Esophagus muscularis mucosa (tissue), 4 donors: ENCODE data around the gene GNPDA1. TPM values are rescaled to one million over a fixed set of nuclear protein-coding genes. Genes with fewer than 3 reads are reported as not detected.
"Not testable (repeated sequence)": the region's sequence is repeated elsewhere in the genome, so short reads cannot be mapped to it uniquely, and the experiment has no call there.

ENCODE experiments used
- DNase-seq: peaks from one replicate; pipeline ENCODE4 v3.0.0-alpha.2; 2017; ENCODE audit errors: extremely low spot score
- H3K27ac ChIP-seq, 4 donors: fragments of 200-600 bp; sonication (generic); replicated peaks in 1 of 4; 1 replicate in 3 of 4; 2 replicates in 1 of 4; pipeline ENCODE4 v1.5.1; 2016 to 2019; ENCODE audit warnings: mild to moderate bottlenecking in 1 of 4
- H3K27me3 ChIP-seq, 4 donors: fragments of 200-600 bp; sonication (generic); one replicate each; pipeline versions ENCODE4 v1.5.1 to v1.6.0; 2016 to 2019
- H3K36me3 ChIP-seq, 4 donors: fragments of 200-600 bp; sonication (generic); one replicate each; pipeline ENCODE4 v1.5.1; 2016 to 2019
- H3K4me1 ChIP-seq, 4 donors: fragments of 200-600 bp; sonication (generic); one replicate each; pipeline ENCODE4 v1.5.1; 2016 to 2019
- H3K4me3 ChIP-seq, 4 donors: fragments of 200-600 bp; sonication (generic); 1 replicate in 2 of 4; 2 replicates in 2 of 4; pipeline ENCODE4 v1.5.1; 2016 to 2019; ENCODE audit warnings: mild to moderate bottlenecking in 4 of 4, moderate library complexity in 1 of 4
- H3K9me3 ChIP-seq, 4 donors: fragments of 200-600 bp; sonication (generic); 1 replicate in 3 of 4; 2 replicates in 1 of 4; pipeline ENCODE4 v1.5.1; 2016 to 2019
- EP300 ChIP-seq: sonication (generic); formaldehyde crosslinking; IDR thresholded peaks from one replicate; pipeline ENCODE4 v1.6.1; 2017; ENCODE audit warnings: antibody characterized with exemption
- POLR2A ChIP-seq: fragments of 450-650 bp; IDR thresholded peaks from one replicate; pipeline ENCODE4 v1.6.1; 2017; ENCODE audit warnings: antibody characterized with exemption, moderate library complexity, mild to moderate bottlenecking, low read depth
- POLR2AphosphoS5 ChIP-seq, 2 donors: sonication (generic); formaldehyde crosslinking; IDR thresholded peaks; one replicate each; pipeline ENCODE4 v1.6.1; 2017; ENCODE audit warnings: antibody characterized with exemption in 2 of 2
- WGBS: methylation state at CpG from one replicate; pipeline ENCODE4 v1.1.5; 2018; 5-methylcytosine and 5-hydroxymethylcytosine counted together
- intact Hi-C: fragments of 100-400 bp; cut with DNase I; formaldehyde crosslinking; loops from one replicate; pipeline ENCODE4 v1.15.1; 2023
- total RNA-seq, 4 donors: library from RNA; depleted of rRNA; stranded (reverse); fragments of >200 nt; gene quantifications; one replicate each; pipeline versions ENCODE4 v1.1.0 to v1.2.1, GENCODE V29; 2016
- TF ChIP-seq, protein P1 (sequence below), 3 experiments: fragments of 200-600 bp in 2 of 3; fragments of 450-650 bp in 1 of 3; sonication (generic) in 2 of 3; IDR thresholded peaks; one replicate each; pipeline ENCODE4 v1.5.1; 2017 to 2019; ENCODE audit warnings: antibody characterized with exemption in 3 of 3, mild to moderate bottlenecking in 2 of 3, moderate library complexity in 1 of 3

Gene GNPDA1
- total RNA-seq, 4 donors from 2014 or later = 19.5 to 52.4 (median 35.4) TPM

DNA sequence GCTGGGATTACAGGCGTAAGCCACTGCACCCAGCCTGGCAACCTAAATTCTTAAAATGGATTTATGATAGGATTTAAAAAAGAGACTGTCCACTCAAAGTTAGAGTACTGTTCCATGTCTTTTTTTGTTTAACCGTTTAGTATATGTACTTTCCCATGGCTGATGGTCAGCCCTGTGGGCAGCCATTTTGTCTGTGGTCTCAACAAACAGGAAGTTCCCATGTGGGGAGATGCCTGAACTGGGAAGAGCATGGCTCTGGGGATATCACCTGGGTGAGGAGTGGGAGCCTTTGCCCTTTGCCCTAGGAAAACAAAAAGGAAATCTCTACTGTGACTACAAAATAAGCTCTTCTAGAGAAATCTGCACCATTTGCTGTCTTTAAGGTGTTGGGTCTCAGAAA, 27.5 kb upstream of the GNPDA1 start:
- intact Hi-C loops = no loop called here
- DNase-seq = no peak
- Histone ChIP-seq H3K4me1 (no peaks in the 10 kb centered on the region), H3K27ac (no peak overlapping the region), H3K36me3 (no peaks in the 10 kb centered on the region), H3K9me3 (no peaks in the 10 kb centered on the region), H3K4me3 (no peak overlapping the region), H3K27me3 (no peaks in the 10 kb centered on the region)
- TF ChIP-seq EP300 (no peak), POLR2AphosphoS5 (IDR thresholded peaks at IDR 0.05) (no peak), POLR2A (no peak)
- TF ChIP-seq, protein P1, sequence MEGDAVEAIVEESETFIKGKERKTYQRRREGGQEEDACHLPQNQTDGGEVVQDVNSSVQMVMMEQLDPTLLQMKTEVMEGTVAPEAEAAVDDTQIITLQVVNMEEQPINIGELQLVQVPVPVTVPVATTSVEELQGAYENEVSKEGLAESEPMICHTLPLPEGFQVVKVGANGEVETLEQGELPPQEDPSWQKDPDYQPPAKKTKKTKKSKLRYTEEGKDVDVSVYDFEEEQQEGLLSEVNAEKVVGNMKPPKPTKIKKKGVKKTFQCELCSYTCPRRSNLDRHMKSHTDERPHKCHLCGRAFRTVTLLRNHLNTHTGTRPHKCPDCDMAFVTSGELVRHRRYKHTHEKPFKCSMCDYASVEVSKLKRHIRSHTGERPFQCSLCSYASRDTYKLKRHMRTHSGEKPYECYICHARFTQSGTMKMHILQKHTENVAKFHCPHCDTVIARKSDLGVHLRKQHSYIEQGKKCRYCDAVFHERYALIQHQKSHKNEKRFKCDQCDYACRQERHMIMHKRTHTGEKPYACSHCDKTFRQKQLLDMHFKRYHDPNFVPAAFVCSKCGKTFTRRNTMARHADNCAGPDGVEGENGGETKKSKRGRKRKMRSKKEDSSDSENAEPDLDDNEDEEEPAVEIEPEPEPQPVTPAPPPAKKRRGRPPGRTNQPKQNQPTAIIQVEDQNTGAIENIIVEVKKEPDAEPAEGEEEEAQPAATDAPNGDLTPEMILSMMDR (IDR thresholded peaks at IDR 0.05) = no peak
- WGBS = 90% methylated on average over 2 of the region's 2 CpGs

DNA sequence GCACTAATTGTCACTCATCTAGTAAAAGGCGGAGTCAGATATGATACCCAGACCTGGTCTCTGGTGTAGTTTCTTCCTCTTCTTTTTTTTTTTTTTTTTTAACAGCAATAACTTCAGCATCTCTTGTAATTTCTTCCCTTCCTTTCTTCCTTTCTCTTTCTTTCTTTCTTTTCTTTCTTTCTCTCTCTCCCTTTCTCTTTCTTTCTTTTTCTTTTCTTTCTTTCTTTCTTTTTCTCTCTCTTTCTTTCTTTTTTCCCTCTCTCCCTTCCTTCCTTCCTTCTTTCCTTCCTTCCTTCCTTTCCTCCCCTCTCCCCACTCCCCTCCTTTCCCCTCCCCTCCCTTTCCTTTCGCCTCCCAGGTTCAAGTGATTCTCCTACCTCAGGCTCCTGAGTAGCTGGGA, 25.9 kb upstream of the GNPDA1 start:
- H3K4me1 ChIP-seq = no peaks in the 10 kb centered on the region

DNA sequence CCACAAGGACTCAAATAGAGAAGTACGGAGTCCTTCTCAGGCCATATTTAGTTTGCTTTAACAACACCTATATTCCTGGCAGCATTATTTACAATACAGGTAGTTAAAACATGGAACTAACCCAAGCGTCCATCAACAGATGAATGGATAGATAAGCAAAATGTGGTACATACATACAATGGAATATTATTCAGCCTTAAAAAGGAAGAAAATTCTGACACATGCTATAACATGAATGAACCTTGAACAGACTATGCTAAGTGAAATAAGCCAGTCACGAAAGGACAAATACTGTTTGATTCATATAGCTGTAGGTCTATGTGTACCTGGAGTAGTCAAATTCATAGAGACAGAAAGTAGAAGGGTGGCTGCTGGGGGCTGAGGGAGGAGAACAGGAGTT, 24.8 kb upstream of the GNPDA1 start:
- 96% methylated on average over 3 of the region's 3 CpGs for WGBS
- H3K27ac ChIP-seq, DNase-seq, H3K4me1 ChIP-seq, H3K27me3 ChIP-seq, H3K9me3 ChIP-seq, H3K36me3 ChIP-seq, intact Hi-C loops, H3K4me3 ChIP-seq: not testable (repeated sequence)

More for the DNA sequence above, 25.9 kb upstream of the GNPDA1 start:
- WGBS = 100% methylated on average over 2 of the region's 2 CpGs
- intact Hi-C loops = no loop called here
- Histone ChIP-seq H3K36me3 (no peaks in the 10 kb centered on the region), H3K27ac (no peak overlapping the region), H3K4me3 (no peak overlapping the region), H3K27me3 (no peaks in the 10 kb centered on the region), H3K9me3 (no peaks in the 10 kb centered on the region)
- TF ChIP-seq POLR2AphosphoS5 (IDR thresholded peaks at IDR 0.05) (no peak), POLR2A (no peak), EP300 (no peak)
- TF ChIP-seq, protein P1 (IDR thresholded peaks at IDR 0.05) = no peak
- DNase-seq = no peak

DNA sequence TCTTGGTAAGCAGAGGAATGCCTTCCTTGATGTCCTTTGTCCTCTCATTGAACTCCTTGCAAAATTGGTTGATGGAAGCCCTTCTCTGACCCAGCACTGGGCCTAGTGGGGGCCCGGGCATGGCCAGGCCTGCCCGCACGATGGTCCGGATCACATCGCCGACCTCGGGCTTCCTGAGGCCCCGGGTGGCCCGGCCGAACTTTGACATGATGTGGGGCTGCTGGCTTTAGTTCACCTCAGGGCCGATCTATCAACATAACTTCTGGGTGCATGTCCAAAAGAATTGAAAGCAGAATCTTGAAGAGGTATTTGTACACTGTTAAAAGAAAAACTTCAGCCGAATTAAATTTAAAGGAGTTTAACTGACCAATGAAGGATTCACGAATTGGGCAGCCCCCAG, 24.1 kb upstream of the GNPDA1 start:
- intact Hi-C loops = no loop called here
- H3K4me1 ChIP-seq = no peaks in the 10 kb centered on the region
- no peaks in the 10 kb centered on the region for H3K27me3 ChIP-seq
- TF ChIP-seq POLR2AphosphoS5 (IDR thresholded peaks at IDR 0.05) = no peak
- TF ChIP-seq, protein P1 (IDR thresholded peaks at IDR 0.05) = no peak
- TF ChIP-seq EP300 = no peak
- no peak for TF ChIP-seq POLR2A
- no peaks in the 10 kb centered on the region for H3K36me3 ChIP-seq
- H3K4me3 ChIP-seq = no peak overlapping the region
- H3K27ac ChIP-seq = no peak overlapping the region
- WGBS = 97% methylated on average over 10 of the region's 13 CpGs
- no peak for DNase-seq
- no peaks in the 10 kb centered on the region for H3K9me3 ChIP-seq

DNA sequence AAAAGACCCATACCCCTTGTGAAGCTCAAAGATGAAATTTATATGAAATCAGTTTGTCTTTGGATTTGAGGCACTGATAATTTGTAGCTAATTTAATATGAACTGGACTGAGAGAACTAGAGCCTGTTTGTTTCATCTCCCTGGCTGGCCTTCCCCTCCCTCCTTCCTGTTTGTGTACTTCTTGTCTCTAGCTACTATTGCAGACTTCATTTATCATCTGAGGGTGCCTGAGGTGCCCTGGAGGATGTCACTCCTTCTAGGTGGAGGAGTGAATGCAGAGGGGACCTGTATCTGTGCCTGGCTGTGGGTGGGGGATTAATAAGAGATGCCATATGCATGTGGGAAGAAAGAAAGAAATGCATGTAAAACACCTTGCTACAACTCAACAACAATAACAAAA, 22.2 kb upstream of the GNPDA1 start:
- intact Hi-C loops = no loop called here
- no peak for TF ChIP-seq POLR2A
- TF ChIP-seq, protein P1 (IDR thresholded peaks at IDR 0.05) = no peak
- TF ChIP-seq EP300 = no peak
- no peak for TF ChIP-seq POLR2AphosphoS5 (IDR thresholded peaks at IDR 0.05)

DNA sequence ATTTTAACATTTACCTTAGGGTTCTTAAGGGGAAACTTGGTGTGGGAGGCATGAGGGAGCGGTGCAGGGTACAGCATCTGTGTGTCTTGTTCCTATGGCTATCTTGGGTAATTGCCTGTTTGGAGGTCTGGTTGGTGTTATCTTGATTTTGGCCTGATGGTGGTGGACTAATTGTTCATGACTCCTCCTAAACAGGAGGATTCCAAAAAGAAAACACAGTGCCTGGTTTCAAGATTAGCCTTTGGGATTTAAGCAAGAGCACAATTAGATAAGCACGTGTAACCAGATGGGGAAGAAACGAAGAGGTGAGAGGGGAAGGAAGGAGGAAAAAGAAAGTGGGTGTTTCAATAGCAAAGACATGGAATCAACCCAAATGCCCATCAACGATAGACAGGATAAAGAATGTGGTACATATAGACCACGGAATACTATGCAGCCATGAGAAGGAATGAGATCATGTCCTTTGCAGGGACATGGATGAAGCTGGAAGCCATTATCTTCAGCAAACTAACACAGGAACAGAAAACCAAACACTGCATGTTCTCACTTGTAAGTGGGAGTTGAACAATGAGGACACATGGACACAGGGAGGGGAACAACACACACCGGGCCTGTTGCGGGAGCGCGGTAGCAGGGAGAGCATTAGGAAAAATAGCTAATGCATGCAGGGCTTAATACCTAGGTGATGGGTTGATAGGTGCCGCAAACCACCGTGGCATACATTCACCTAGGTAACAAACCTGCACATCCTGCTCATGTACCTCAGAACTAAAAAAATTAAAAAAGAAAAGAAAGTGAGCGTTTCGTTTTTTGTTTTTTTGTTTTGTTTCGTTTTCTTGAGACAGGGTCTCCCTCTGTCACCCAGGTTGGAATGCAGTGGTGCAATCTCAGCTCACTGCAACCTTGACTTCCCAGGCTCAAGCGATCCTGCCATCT, 21.1 kb upstream of the GNPDA1 start:
- intact Hi-C loops, H3K4me3 ChIP-seq, DNase-seq, H3K27me3 ChIP-seq, H3K36me3 ChIP-seq, H3K4me1 ChIP-seq, H3K27ac ChIP-seq, H3K9me3 ChIP-seq: not testable (repeated sequence)
- WGBS = 94% methylated on average over 15 of the region's 15 CpGs

More for the DNA sequence above, 22.2 kb upstream of the GNPDA1 start:
- Histone ChIP-seq H3K4me1 (no peaks in the 10 kb centered on the region), H3K9me3 (no peaks in the 10 kb centered on the region), H3K27ac (no peak overlapping the region), H3K27me3 (no peaks in the 10 kb centered on the region), H3K36me3 (no peaks in the 10 kb centered on the region), H3K4me3 (no peak overlapping the region)
- DNase-seq = no peak
